Heart right ventricle (tissue), 16 donors: Measurements from ENCODE around the gene GTF2I. TPM values are rescaled to one million over a fixed set of nuclear protein-coding genes. Genes with fewer than 3 reads are reported as not detected.
A peak's percentile ranks its signal among the peaks of the same experiment; 100 is the strongest.
"Not testable (repeated sequence)": the region's sequence is repeated elsewhere in the genome, so short reads cannot be mapped to it uniquely, and the experiment has no call there.

Experiments used
- ATAC-seq, 8 donors: fragments of 200-7000 bp; cut with Tn5 transposase; one replicate each; pipeline ENCODE4 v1.9.1; 2020; ENCODE audit warnings: mild to moderate bottlenecking in 8 of 8, moderate library complexity in 8 of 8, moderate number of reproducible peaks in 1 of 8
- DNase-seq, 2 donors: peaks; one replicate each; pipeline ENCODE4 v3.0.0-alpha.2; 2020
- H3K27ac ChIP-seq, 10 donors: fragments of 200-600 bp; sonication (generic) in 2 of 10; one replicate each; pipeline versions ENCODE4 v1.5.0 to v1.8.0; 2020 to 2022; ENCODE audit warnings: mild to moderate bottlenecking in 3 of 10
- H3K27me3 ChIP-seq, 7 donors: fragments of 200-600 bp; one replicate each; pipeline ENCODE4 v1.8.0; 2021 to 2022; ENCODE audit warnings: mild to moderate bottlenecking in 2 of 7
- H3K36me3 ChIP-seq, 9 donors: fragments of 200-600 bp; sonication (generic) in 1 of 9; one replicate each; pipeline versions ENCODE4 v1.5.0 to v1.8.0; 2020 to 2022; ENCODE audit warnings: mild to moderate bottlenecking in 2 of 9
- H3K4me1 ChIP-seq, 9 donors: fragments of 200-600 bp; sonication (generic) in 1 of 9; one replicate each; pipeline versions ENCODE4 v1.5.0 to v1.8.0; 2020 to 2022; ENCODE audit warnings: mild to moderate bottlenecking in 4 of 9
- H3K4me3 ChIP-seq, 10 donors: fragments of 200-600 bp; sonication (generic) in 2 of 10; one replicate each; pipeline versions ENCODE4 v1.5.0 to v1.8.0; 2020 to 2022; ENCODE audit warnings: mild to moderate bottlenecking in 7 of 10, moderate library complexity in 2 of 10
- H3K9me3 ChIP-seq, 11 donors: fragments of 200-600 bp in 10 of 11; sonication (generic) in 2 of 11; one replicate each; pipeline versions ENCODE4 v1.5.0 to v1.8.0; 2013 to 2022; ENCODE audit warnings: mild to moderate bottlenecking in 2 of 11, control low read depth in 1 of 11, moderate library complexity in 1 of 11
- WGBS, 2 donors: extraction: QIAGEN DNeasy Blood & Tissue Kit; methylation state at CpG; one replicate each; pipeline ENCODE4 v1.1.7; 2013; ENCODE audit warnings: inconsistent platforms in 1 of 2; 5-methylcytosine and 5-hydroxymethylcytosine counted together
- intact Hi-C, 10 donors: fragments of 100-400 bp; cut with DNase I; formaldehyde crosslinking; loops; one replicate each; pipeline versions ENCODE4 v1.11.1 to v1.14.2; 2022
- polyA plus RNA-seq, 2 donors: library from polyadenylated mRNA; stranded (reverse); fragments of 200-250 nt; gene quantifications; one replicate each; pipeline ENCODE4 v1.2.3, GENCODE V29; 2013
- total RNA-seq, 10 donors: library from RNA; stranded (reverse); fragmentation: NEBNext Ultra II Directional in 3 of 10; extraction: Animal tissue kit (Norgen Biotek cat#: 25700) in 3 of 10; gene quantifications; one replicate each; pipeline versions ENCODE4 v1.2.1 to v1.2.4, GENCODE V29; 2021 to 2023
- TF ChIP-seq, protein P1 (sequence below), 9 donors: fragments of 200-600 bp; sonication (generic) in 2 of 9; IDR thresholded peaks; one replicate each; pipeline versions ENCODE4 v1.5.0 to v1.8.0; 2021 to 2022; ENCODE audit warnings: antibody characterized with exemption in 9 of 9, mild to moderate bottlenecking in 5 of 9, moderate library complexity in 1 of 9
- donor health status: Arrhythmogenic right ventricular cardiomyopathy.
- donor health status: ischemic (EF 13 %, LVEDD 7.1; RV severe dilation, severe dysfunction).
- donor health status: healthy with polysubstance abuse.
- donor health status: DM: no; HTN: yes; CAD: no.
- donor health status: DM: no; HTN: no; CAD: no.
- donor health status: ischemic (EF 25% LVEDD 6.9; RV normal size, moderate dysfunction).
- donor health status: ischemic (EF 25% LVEDD 5.7; RV mildly dilated, moderate dysfunction).
- donor health status: healthy.
- donor health status: DM: yes; HTN: yes; CAD: no.
- donor health status: Ischemic cardiomyopathy.
- donor health status: ischemic (EF 35%, LVEDD 5.7; RV mildly dilated, moderate dysfunction).
- donor health status: nonischemic (EF 11% LVEDD 7.7; RV severe dilation, severe dysfunction).
- donor health status: DM: yes; HTN: yes; CAD: no.
- donor health status: PGD.
- donor health status: ischemic (EF 29% LVEDD 5.4; RV normal size, mild dysfunction).
- donor health status: nonischemic (EF 23%, LVEDD 6.1; RV moderate dilation, normal function).

Gene GTF2I
- total and polyA plus RNA-seq, 12 donors: 18.9 to 152 (median 116) TPM

DNA sequence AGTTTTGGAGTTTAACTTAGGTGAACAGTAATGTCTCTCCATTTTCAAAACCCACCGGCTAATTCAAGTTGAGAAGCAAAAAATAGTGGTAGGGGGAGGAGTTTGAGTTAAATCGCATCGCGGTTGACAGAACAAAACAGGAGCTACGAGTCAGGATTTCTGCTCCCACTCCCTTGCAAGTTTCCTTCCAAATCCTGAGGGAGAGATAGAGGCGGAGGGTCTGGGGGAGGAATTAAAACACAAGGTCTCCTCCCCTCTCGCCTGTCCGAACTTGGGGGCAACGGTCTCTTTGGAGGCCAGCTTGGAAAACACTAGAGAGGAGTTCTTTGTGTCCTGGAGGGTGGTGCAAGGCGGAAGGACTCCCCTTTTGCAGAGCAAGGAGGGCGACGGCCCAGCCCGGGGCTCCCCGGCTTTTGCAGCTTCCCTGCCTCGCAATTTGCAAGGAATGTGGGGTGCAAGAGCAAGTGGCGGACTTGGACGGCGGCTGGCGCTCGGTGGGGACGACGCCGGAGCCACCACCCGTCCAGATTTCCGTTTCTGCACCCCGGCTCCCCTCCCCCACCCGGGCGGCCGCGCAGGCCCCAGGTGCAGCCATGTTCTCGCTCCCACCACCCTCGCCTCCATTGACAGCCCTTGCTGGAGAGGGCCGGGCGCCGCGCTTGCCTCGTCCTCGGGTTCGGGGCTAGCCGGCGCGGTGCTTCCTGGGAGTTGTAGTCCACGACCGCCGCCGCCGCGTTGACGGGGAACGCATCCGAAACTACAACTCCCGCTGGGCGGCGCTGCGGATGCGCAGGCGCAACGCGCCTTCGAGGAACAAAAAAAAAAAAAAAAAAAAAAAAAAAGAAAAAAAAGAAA lies 454 bp upstream of the GTF2I start:
- WGBS, 2 donors: 0% methylated on average over 58 to 60 of the region's 60 CpGs
- H3K4me1 ChIP-seq: peaks cover 3 to 46% (median 41%) of the 10 kb centered on the region in 9 donors
- TF ChIP-seq, protein P1, sequence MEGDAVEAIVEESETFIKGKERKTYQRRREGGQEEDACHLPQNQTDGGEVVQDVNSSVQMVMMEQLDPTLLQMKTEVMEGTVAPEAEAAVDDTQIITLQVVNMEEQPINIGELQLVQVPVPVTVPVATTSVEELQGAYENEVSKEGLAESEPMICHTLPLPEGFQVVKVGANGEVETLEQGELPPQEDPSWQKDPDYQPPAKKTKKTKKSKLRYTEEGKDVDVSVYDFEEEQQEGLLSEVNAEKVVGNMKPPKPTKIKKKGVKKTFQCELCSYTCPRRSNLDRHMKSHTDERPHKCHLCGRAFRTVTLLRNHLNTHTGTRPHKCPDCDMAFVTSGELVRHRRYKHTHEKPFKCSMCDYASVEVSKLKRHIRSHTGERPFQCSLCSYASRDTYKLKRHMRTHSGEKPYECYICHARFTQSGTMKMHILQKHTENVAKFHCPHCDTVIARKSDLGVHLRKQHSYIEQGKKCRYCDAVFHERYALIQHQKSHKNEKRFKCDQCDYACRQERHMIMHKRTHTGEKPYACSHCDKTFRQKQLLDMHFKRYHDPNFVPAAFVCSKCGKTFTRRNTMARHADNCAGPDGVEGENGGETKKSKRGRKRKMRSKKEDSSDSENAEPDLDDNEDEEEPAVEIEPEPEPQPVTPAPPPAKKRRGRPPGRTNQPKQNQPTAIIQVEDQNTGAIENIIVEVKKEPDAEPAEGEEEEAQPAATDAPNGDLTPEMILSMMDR (IDR thresholded peaks at IDR 0.05): peak in 6 of 9 donors; percentile 29 to 58 (median 44)

GRCh38 chr7:74658178-74659004 lies 873 bp downstream of the GTF2I start:
- H3K9me3 ChIP-seq: no peaks in the 10 kb centered on the region
- peak overlapping the region; percentile 75 to 100 (median 98) for H3K4me3 ChIP-seq
- TF ChIP-seq, protein P1 (IDR thresholded peaks at IDR 0.05): no peak
- WGBS, 2 donors: 2% methylated on average over 45 to 108 of the region's 108 CpGs
- no peaks in the 10 kb centered on the region for H3K27me3 ChIP-seq
- peak overlapping the region; percentile 99 to 100 (median 100) for H3K27ac ChIP-seq
- H3K36me3 ChIP-seq: peaks cover 0 to 7% (median 0%) of the 10 kb centered on the region in 9 donors
- DNase-seq (peak; percentile 90 to 94), ATAC-seq (peak; percentile 64 to 86 (median 78))
- peaks cover 3 to 59% (median 52%) of the 10 kb centered on the region in 9 donors for H3K4me1 ChIP-seq
- intact Hi-C loops: loop anchor here in 3 of 10 donors (10.0 kb wide), 1 partner anchor 204 kb away; the partner anchor contains the start of gene GTF2IRD1 (in 3 of the 3)

More for the DNA sequence above, 454 bp upstream of the GTF2I start:
- Histone ChIP-seq H3K36me3 (peaks cover 0 to 7% (median 0%) of the 10 kb centered on the region in 9 donors), H3K4me3 (peak overlapping the region; percentile 75 to 100 (median 98)), H3K9me3 (no peaks in the 10 kb centered on the region), H3K27ac (peak overlapping the region; percentile 99 to 100 (median 100)), H3K27me3 (no peaks in the 10 kb centered on the region)
- peak; percentile 90 to 96 (median 95) for ATAC-seq
- DNase-seq: peak; percentile 98 to 100
- intact Hi-C loops: loop anchor here in 3 of 10 donors (10.0 kb wide), 1 partner anchor 202 kb away; the partner anchor contains the start of gene GTF2IRD1 (in 3 of the 3)

DNA sequence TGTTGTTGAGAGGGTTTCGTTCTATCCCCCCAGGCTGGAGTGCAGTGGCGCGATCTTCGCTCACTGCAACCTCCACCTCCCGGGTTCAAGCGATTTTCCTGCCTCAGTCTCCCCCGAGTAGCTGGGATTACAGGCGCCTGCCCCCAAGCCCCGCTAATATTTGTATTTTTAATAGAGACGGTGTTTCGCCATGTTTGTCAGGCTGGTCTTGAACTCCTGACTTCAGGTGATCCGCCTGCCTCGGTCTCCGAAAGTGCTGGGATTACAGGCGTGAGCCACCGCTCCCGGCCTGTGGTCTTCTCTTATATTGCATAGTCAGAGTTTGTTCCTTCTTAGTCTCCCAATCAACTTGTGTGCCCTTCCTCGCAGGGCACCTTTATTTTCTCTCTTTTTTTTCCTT lies 2.7 kb downstream of the GTF2I start:
- Histone ChIP-seq H3K4me1 (peaks cover 3 to 76% (median 66%) of the 10 kb centered on the region in 9 donors), H3K36me3 (peaks cover 0 to 20% (median 7%) of the 10 kb centered on the region in 9 donors), H3K4me3 (peak overlapping the region in 2 of 10 donors; percentile 18 to 98), H3K27ac (peak overlapping the region in 8 of 10 donors; percentile 57 to 100 (median 91))
- intact Hi-C loops: loop anchor here in 2 of 10 donors (5.0 to 10.0 kb wide), 2 partner anchors 42 to 55 kb away; no protein-coding TSS in a partner anchor
- not testable (repeated sequence) for ATAC-seq, H3K9me3 ChIP-seq, DNase-seq, H3K27me3 ChIP-seq
- WGBS, 2 donors: 77 to 78% methylated on average over 18 of the region's 18 CpGs

GRCh38 chr7:74661836-74662794 lies 4.6 kb downstream of the GTF2I start:
- H3K27me3 ChIP-seq, H3K4me3 ChIP-seq, DNase-seq, ATAC-seq, H3K9me3 ChIP-seq: not testable (repeated sequence)
- intact Hi-C loops: loop anchor here in 2 of 10 donors (5.0 to 10.0 kb wide), 2 partner anchors 40 to 53 kb away; no protein-coding TSS in a partner anchor
- peak overlapping the region in 7 of 10 donors; percentile 33 to 100 (median 67) for H3K27ac ChIP-seq
- peaks cover 3 to 79% (median 67%) of the 10 kb centered on the region in 9 donors for H3K4me1 ChIP-seq
- H3K36me3 ChIP-seq: peaks cover 0 to 39% (median 8%) of the 10 kb centered on the region in 9 donors
- WGBS, 2 donors: 71 to 72% methylated on average over 21 of the region's 21 CpGs
